ENCODE measurements around the gene UMAD1.
"Not testable (repeated sequence)": the region's sequence is repeated elsewhere in the genome, so short reads cannot be mapped to it uniquely, and the experiment has no call there.

The UMAD1 gene

DNA sequence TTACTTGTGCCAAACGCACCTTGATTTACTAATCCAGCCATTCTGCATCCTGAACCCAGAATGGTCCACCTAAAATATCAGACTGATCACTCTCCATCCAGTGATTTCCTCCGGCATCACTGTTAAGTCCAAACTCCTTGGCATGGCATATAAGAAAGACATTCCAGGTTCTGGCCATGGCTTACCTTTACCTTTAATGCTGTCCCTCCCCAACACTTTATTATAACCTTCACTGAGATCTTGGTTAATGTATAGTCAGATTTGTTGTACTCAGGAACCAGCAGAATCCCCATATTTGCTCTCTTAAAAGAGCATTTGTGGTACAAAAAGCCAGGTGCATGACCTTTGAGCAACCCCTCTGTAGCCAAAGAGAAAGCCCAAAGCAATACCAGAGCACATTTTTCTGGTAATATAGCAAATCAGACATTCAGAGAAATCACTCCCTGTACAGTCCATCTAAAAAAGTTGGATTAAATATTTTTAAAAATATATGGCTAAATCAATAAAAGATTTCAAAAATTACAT, 10.2 kb downstream of the UMAD1 start:
- no peak overlapping the region for H3K4me3 ChIP-seq (ENCODE audit: low read depth, low read length)
- DNase-seq (ENCODE audit: low read depth): no peak
- TF ChIP-seq, protein P1, sequence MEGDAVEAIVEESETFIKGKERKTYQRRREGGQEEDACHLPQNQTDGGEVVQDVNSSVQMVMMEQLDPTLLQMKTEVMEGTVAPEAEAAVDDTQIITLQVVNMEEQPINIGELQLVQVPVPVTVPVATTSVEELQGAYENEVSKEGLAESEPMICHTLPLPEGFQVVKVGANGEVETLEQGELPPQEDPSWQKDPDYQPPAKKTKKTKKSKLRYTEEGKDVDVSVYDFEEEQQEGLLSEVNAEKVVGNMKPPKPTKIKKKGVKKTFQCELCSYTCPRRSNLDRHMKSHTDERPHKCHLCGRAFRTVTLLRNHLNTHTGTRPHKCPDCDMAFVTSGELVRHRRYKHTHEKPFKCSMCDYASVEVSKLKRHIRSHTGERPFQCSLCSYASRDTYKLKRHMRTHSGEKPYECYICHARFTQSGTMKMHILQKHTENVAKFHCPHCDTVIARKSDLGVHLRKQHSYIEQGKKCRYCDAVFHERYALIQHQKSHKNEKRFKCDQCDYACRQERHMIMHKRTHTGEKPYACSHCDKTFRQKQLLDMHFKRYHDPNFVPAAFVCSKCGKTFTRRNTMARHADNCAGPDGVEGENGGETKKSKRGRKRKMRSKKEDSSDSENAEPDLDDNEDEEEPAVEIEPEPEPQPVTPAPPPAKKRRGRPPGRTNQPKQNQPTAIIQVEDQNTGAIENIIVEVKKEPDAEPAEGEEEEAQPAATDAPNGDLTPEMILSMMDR (IDR thresholded peaks at IDR 0.05; ENCODE audit: control insufficient read depth, extremely low read depth, insufficient read depth): no peak

DNA sequence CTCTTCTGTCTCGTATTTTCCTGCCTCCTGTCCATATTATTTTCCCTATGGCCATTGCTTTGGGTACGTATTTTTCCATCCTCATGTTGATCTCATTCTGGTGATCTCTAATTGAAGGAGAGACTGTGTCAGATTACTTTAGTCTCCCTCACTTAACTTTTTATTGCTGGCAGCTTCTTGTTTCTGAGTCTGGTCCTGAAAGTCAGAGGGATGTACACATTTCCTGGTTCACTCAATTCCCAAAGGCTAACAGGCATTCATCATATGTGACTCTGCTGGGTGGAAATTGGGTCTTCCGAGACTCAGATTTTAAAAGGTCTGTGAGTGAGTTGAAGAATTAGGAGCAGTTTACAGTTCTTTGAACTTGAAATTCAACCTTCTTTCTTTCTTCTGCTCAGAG, 10.9 kb downstream of the UMAD1 start:
- no peak overlapping the region for H3K4me3 ChIP-seq (ENCODE audit: low read depth, low read length)
- DNase-seq (ENCODE audit: low read depth): no peak
- TF ChIP-seq, protein P1 (IDR thresholded peaks at IDR 0.05; ENCODE audit: control insufficient read depth, extremely low read depth, insufficient read depth): no peak

DNA sequence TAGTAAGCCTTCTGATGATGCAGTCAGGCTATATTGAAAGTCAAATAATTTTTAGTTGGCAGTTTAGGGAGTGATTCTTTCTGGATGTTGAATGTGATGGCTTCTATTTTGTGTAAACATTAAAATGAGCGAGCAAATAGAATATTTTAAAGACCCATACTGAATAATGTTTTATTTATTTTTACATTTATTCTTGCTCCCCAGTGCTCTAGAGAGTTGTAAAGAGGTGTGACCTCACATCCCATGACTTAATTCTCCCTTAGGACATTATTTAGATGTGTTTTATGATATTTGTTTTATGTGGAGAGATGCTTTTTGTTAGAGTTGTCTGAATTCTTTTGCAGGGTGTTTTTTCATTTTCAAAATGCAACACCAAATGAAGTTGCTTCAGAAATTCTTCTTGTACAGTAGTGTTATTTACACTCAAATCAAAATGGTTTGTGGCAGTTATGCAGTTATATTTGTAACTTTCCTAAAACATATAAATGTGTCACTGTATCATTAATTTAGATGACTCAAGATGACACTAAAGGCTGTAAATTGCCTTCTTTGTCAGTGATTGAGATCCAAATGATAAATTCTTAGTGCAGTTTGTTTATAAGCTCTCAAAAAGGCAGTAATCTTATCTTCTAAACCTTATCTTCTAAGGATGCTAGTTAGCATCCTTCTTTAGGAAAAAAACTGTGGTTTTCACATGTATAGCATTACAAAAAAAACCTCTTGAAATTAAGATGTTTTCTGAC, 12.4 kb downstream of the UMAD1 start:
- no peak for DNase-seq (ENCODE audit: low read depth)
- H3K4me3 ChIP-seq (ENCODE audit: low read depth, low read length): no peak overlapping the region
- TF ChIP-seq, protein P1 (IDR thresholded peaks at IDR 0.05; ENCODE audit: control insufficient read depth, extremely low read depth, insufficient read depth): no peak

DNA sequence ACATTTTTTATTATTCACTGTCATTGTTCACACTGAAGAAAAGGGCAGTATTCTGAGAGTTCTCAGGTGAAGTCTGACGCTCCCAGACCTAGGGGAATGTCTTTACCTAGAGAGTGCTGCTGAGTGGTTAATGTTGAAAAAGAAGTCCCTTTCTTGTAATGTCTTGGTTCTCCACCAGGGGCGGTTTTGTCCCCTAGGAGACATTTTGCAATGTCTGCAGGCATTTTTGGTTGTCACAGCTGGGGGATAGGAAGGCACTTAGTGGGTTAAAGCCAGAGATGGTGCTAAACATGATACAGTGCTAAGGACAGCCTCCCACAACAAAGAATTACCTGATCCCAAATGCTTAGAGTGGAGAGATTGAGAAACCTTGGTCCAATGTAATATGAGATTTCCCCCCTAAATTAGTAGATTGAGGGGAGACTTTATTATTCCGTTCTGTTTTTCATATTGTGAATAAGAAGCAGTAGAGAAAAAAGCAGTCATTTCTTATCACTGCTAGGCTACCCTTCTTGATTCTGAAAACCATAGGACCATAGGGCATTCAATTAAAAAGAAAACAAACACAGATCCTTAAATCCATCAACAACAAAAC, 13.1 kb downstream of the UMAD1 start:
- H3K4me3 ChIP-seq (ENCODE audit: low read depth, low read length): no peak overlapping the region
- TF ChIP-seq, protein P1 (IDR thresholded peaks at IDR 0.05; ENCODE audit: control insufficient read depth, extremely low read depth, insufficient read depth): no peak
- DNase-seq (ENCODE audit: low read depth): no peak

DNA sequence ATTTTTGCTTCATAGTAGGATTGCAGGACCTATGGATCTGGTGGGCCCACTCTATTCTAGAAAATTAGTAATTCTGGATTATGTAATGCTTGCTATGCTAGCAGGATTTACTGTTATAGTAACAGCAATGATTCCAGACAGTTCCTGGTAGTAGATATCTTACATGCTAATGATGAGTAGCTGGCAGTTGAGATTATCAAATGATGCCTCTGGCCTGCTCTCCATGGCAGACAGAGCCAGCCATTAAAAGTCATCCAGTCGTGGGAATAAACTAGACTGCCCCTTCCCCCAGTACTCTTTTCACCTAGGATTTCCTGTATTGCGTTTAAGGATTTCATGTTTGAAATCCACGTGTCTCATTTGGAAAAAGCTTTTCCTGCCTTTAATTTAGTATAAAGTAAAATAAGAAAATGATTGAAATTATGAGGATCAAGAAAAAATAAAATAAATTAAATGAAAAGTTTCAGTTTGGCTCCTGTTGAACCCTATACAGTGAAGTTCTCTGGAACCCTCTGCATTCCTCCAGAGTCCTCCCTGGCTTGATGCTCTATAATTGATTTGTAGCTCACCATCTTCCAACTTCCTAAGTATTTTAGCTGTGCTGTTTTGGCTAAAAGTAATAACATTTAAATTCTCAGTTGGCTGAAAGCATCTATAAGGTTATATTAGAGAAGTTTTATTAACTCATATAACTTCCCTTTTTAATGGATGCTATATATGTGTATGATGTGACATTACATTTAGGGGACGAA, 14.6 kb downstream of the UMAD1 start:
- DNase-seq (ENCODE audit: low read depth): no peak
- TF ChIP-seq, protein P1 (IDR thresholded peaks at IDR 0.05; ENCODE audit: control insufficient read depth, extremely low read depth, insufficient read depth): no peak
- no peak overlapping the region for H3K4me3 ChIP-seq (ENCODE audit: low read depth, low read length)

DNA sequence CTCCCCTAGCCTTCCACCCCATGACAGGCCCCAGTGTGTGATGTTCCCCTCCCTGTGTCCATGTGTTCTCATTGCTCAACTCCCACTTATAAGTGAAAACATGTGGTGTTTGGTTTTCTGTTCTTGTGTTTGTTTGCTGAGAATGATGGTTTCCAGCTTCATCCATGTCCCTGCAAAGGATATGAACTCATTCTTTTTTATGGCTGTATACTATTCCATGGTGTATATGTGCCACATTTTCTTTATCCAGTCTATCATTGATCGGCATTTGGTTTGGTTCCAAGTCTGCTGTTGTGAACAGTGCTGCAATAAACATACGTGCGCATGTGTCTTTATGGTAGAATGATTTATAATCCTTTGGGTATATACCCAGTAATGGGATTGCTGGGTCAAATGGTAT, 15.9 kb downstream of the UMAD1 start:
- not testable (repeated sequence) for DNase-seq (ENCODE audit: low read depth); H3K4me3 ChIP-seq (ENCODE audit: low read depth, low read length)

DNA sequence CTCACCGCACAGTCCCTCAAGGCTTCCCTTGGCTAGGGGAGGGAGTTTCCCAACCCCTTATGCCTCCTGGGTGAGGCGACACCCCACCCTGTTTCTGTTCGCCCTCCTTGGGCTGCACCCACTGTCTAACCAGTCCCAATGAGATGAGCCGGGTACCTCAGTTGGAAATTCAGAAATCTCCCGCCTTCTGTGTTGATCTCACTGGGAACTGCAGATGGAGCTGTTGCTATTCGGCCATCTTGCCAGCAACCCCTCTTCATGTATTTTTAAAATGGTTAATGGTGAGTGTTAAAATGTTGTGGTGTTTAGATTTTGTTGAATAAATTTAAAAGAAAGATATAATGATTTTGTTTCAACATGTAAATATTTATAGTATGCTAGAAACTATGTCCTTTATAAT, 22.0 kb downstream of the UMAD1 start:
- DNase-seq (ENCODE audit: low read depth): no peak
- no peak overlapping the region for H3K4me3 ChIP-seq (ENCODE audit: low read depth, low read length)

More for the DNA sequence above, 22.0 kb downstream of the UMAD1 start:
- TF ChIP-seq, protein P1 (IDR thresholded peaks at IDR 0.05; ENCODE audit: control insufficient read depth, extremely low read depth, insufficient read depth): peak; percentile 59

All from LNCaP clone FGC (cell line).